Choroid plexus epithelial cell (primary cell): ENCODE measurements around the gene ADRA2C.

Source experiments
- DNase-seq: peaks from one replicate; pipeline ENCODE4 v3.0.0-alpha.2; 2010; ENCODE audit warnings: low read depth
- H3K4me3 ChIP-seq: 2 replicates; pipeline ENCODE4 v1.5.1; 2011; ENCODE audit warnings: low read depth, mild to moderate bottlenecking, control low read depth, low read length, moderate library complexity
- TF ChIP-seq, protein P1 (sequence below): conservative IDR thresholded peaks from 2 replicates; pipeline ENCODE4 v1.5.1; 2011; ENCODE audit warnings: low read depth, mild to moderate bottlenecking, control low read depth, inconsistent platforms, low read length, moderate library complexity

Gene ADRA2C

GRCh38 chr4:3735196-3735595, 31.0 kb upstream of the ADRA2C start:
- no peak for DNase-seq
- TF ChIP-seq, protein P1, sequence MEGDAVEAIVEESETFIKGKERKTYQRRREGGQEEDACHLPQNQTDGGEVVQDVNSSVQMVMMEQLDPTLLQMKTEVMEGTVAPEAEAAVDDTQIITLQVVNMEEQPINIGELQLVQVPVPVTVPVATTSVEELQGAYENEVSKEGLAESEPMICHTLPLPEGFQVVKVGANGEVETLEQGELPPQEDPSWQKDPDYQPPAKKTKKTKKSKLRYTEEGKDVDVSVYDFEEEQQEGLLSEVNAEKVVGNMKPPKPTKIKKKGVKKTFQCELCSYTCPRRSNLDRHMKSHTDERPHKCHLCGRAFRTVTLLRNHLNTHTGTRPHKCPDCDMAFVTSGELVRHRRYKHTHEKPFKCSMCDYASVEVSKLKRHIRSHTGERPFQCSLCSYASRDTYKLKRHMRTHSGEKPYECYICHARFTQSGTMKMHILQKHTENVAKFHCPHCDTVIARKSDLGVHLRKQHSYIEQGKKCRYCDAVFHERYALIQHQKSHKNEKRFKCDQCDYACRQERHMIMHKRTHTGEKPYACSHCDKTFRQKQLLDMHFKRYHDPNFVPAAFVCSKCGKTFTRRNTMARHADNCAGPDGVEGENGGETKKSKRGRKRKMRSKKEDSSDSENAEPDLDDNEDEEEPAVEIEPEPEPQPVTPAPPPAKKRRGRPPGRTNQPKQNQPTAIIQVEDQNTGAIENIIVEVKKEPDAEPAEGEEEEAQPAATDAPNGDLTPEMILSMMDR = no peak
- no peak overlapping the region for H3K4me3 ChIP-seq

DNA sequence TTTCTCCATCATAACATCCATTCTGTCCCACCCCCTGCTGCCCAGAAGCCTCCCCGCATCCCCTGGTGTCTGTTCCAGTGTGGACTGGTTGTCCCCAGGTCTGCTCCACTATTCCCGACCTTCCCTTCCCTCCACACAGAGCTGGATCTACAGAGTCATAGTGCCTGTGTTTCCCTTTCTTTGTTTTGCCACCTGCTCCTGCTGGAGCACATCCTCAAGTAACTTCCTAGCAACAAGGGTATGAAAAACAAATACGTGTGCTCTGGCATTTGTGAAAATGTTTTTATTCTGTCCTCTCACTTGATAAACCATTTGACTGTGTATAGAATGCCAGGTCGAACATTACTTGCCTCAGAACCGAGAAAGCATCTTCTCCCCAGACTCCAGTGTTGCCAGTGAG, 29.9 kb upstream of the ADRA2C start:
- TF ChIP-seq, protein P1 = no peak
- H3K4me3 ChIP-seq = no peak overlapping the region
- no peak for DNase-seq

GRCh38 chr4:3736806-3737205, 29.4 kb upstream of the ADRA2C start:
- TF ChIP-seq, protein P1 = no peak
- no peak overlapping the region for H3K4me3 ChIP-seq
- no peak for DNase-seq

DNA sequence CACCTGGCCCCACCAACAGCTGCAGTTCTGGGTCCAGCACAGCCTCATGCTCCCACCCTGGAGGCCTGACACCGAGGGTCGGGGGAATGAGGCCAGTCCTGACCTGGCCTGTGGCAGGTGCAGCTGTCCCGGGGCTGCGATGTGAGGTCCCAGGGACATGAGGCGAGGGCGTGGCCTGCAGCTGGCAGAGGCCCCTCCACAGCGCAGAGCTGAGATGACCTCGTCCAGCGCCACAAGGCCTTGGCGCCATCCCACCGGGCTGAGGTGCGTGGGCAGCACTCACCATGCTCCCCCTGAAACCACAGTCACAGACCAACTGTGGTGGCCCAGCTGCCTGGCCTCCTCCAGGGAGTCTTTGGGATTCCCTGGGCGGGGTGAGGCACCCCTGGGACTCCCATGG, 26.6 kb upstream of the ADRA2C start:
- TF ChIP-seq, protein P1 = no peak
- no peak overlapping the region for H3K4me3 ChIP-seq
- no peak for DNase-seq

GRCh38 chr4:3740256-3740655, 25.9 kb upstream of the ADRA2C start:
- no peak for DNase-seq
- TF ChIP-seq, protein P1 = no peak
- no peak overlapping the region for H3K4me3 ChIP-seq

GRCh38 chr4:3741217-3742011, 24.8 kb upstream of the ADRA2C start:
- TF ChIP-seq, protein P1 = no peak
- H3K4me3 ChIP-seq = no peak overlapping the region
- no peak for DNase-seq

DNA sequence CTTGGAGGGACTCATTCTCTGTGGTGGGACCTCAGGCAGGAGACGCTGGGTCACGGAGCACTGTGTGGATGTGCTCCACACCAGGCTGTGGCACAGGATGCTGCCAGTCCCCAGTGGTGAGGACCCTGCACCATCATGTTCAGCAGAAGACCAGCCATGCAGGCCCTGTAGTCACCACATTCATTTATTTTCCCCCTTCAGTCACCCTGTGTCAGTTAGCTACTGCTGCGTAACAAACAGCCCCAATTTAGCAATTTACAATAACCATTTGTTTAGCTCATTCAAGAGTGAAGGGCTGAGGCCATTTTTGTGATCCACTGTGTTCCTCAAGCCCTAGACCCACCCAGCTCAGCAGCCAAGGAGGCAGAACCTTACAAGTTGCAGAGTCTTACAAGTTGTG, 23.6 kb upstream of the ADRA2C start:
- H3K4me3 ChIP-seq = no peak overlapping the region
- DNase-seq = no peak
- TF ChIP-seq, protein P1 = no peak
